HepG2 (cell line): ENCODE data around the gene SIK2. TPM values are rescaled to one million over a fixed set of nuclear protein-coding genes. Genes with fewer than 3 reads are reported as not detected.

ENCODE experiments used
- DNMT3B ChIP-seq: conservative IDR thresholded peaks from 2 replicates; pipeline ENCODE4 v1.6.1; 2016; ENCODE audit warnings: missing biosample characterization, control low read depth
- ELF3 ChIP-seq: IDR thresholded peaks from 2 replicates; pipeline ENCODE4 v1.6.1; 2016; ENCODE audit warnings: missing genetic modification reagents, missing compliant biosample characterization
- KDM1A ChIP-seq: IDR thresholded peaks from 2 replicates; pipeline ENCODE4 v1.6.1; 2016; ENCODE audit warnings: missing compliant biosample characterization
- RFXAP ChIP-seq: sonication (generic); formaldehyde crosslinking; IDR thresholded peaks from 2 replicates; pipeline ENCODE4 v1.4.0; 2020; ENCODE audit warnings: missing genetic modification reagents, borderline replicate concordance
- TAF1 ChIP-seq: sonication (generic); formaldehyde crosslinking; IDR thresholded peaks from 2 replicates; pipeline ENCODE4 v1.4.0; 2020; ENCODE audit warnings: missing genetic modification reagents
- TCF12 ChIP-seq, 2 experiments: fragments of 450-650 bp in 1 of 2; sonication (generic) in 1 of 2; formaldehyde crosslinking in 1 of 2; IDR thresholded peaks; 2 replicates each; pipeline versions ENCODE4 v1.6.1 to v1.8.0; 2017 to 2022; ENCODE audit warnings: antibody characterized with exemption in 1 of 2, mild to moderate bottlenecking in 1 of 2, missing genetic modification reagents in 1 of 2, moderate library complexity in 1 of 2
- THAP11 ChIP-seq: IDR thresholded peaks from 2 replicates; pipeline ENCODE4 v1.6.1; 2016; ENCODE audit warnings: missing biosample characterization, missing genetic modification reagents
- ZNF724P ChIP-seq: sonication (generic); formaldehyde crosslinking; IDR thresholded peaks from 2 replicates; pipeline ENCODE4 v1.8.0; 2022; ENCODE audit warnings: missing genetic modification reagents, borderline replicate concordance
- polyA plus RNA-seq, 8 experiments: library from polyadenylated mRNA; depleted of rRNA in 3 of 8; stranded (reverse) in 7 of 8; unstranded in 1 of 8; fragments of >200 nt; fragmentation: Illumina TruSeq in 4 of 8; extraction: Trizol in 4 of 8; gene quantifications; 2 replicates each; pipeline versions ENCODE4 v1.2.1 to v1.2.3, GENCODE V29; 2011 to 2016; ENCODE audit warnings: low read depth in 4 of 8, missing spikeins in 1 of 8, mixed read lengths in 1 of 8; ENCODE audit not compliant: insufficient read depth in 1 of 8
- total RNA-seq, 5 experiments: library from RNA; depleted of rRNA; stranded (reverse); fragments of >200 nt; fragmentation: Illumina TruSeq; extraction: Trizol; gene quantifications; 2 replicates each; pipeline ENCODE4 v1.2.3, GENCODE V29; 2016; ENCODE audit warnings: low read depth in 1 of 5
- TF ChIP-seq, protein P1 (sequence below): sonication (generic); formaldehyde crosslinking; IDR thresholded peaks from 2 replicates; pipeline ENCODE4 v1.4.0; 2020; ENCODE audit warnings: missing genetic modification reagents, mild to moderate bottlenecking, borderline replicate concordance
- TF ChIP-seq, protein P2 (sequence below): sonication (generic); formaldehyde crosslinking; IDR thresholded peaks from 2 replicates; pipeline ENCODE4 v1.5.0; 2020; ENCODE audit warnings: mild to moderate bottlenecking, missing genetic modification reagents
- TF ChIP-seq, protein P3 (sequence below), 2 experiments: sonication (generic) in 1 of 2; formaldehyde crosslinking in 1 of 2; IDR thresholded peaks; 2 replicates each; pipeline versions ENCODE4 v1.4.0 to v1.6.1; 2016 to 2020; ENCODE audit warnings: borderline replicate concordance in 1 of 2, low read depth in 1 of 2, mild to moderate bottlenecking in 1 of 2, missing genetic modification reagents in 1 of 2
- TF ChIP-seq, protein P4 (sequence below): sonication (generic); formaldehyde crosslinking; IDR thresholded peaks from 2 replicates; pipeline ENCODE4 v1.4.0; 2020; ENCODE audit warnings: missing genetic modification reagents
- TF ChIP-seq, protein P5 (sequence below): sonication (generic); formaldehyde crosslinking; IDR thresholded peaks from 2 replicates; pipeline ENCODE4 v1.4.0; 2020; ENCODE audit warnings: missing genetic modification reagents, mild to moderate bottlenecking, borderline replicate concordance

The SIK2 gene
- total and polyA plus RNA-seq, 2 of the 13 experiments (the other 11 are each of a cell fraction or from before 2014, with no cell fraction given), result 8.1 to 15.4 TPM

DNA sequence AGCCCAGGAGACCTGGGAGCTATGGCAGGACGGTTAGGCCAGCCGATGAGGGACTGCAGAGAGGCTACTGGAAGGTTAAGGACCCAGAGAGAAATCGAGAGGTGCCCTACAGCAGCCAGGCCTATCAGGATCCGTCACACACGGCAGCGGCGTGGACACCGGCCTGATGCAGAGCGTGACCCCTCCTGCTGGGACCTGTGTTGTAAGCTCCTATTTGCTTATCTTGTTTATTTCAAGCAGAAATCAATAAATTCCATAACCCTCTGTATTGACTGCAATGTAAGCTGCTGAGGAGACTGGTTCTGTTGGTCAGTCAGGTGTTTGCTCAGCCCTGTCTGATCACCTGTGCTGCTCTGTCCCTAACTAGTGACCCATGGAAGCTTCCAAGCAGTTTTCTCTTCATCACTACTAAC, 124.1 kb downstream of the SIK2 start (continued):
- TF ChIP-seq, protein P1, sequence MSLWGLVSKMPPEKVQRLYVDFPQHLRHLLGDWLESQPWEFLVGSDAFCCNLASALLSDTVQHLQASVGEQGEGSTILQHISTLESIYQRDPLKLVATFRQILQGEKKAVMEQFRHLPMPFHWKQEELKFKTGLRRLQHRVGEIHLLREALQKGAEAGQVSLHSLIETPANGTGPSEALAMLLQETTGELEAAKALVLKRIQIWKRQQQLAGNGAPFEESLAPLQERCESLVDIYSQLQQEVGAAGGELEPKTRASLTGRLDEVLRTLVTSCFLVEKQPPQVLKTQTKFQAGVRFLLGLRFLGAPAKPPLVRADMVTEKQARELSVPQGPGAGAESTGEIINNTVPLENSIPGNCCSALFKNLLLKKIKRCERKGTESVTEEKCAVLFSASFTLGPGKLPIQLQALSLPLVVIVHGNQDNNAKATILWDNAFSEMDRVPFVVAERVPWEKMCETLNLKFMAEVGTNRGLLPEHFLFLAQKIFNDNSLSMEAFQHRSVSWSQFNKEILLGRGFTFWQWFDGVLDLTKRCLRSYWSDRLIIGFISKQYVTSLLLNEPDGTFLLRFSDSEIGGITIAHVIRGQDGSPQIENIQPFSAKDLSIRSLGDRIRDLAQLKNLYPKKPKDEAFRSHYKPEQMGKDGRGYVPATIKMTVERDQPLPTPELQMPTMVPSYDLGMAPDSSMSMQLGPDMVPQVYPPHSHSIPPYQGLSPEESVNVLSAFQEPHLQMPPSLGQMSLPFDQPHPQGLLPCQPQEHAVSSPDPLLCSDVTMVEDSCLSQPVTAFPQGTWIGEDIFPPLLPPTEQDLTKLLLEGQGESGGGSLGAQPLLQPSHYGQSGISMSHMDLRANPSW (CRISPR knock-in tag), result peak; percentile 97; the same call in 1 of the 2 replicates
- TF ChIP-seq DNMT3B (CRISPR knock-in tag) (no peak), TAF1 (CRISPR knock-in tag) (no peak), KDM1A (CRISPR knock-in tag) (peak; percentile 57; the same call in 1 of the 2 replicates), ZNF724P (CRISPR knock-in tag) (no peak), ELF3 (CRISPR knock-in tag) (peak; percentile 17; the same call in 1 of the 2 replicates), THAP11 (CRISPR knock-in tag) (peak; percentile 61; the same call in 1 of the 2 replicates), TCF12 (IDR thresholded peaks at IDR 0.05) (no peak), TCF12 (CRISPR knock-in tag; IDR thresholded peaks at IDR 0.05) (0 out of 2 replicates have a peak, but pooled peaks have one; percentile 74), RFXAP (no peak)
- TF ChIP-seq, protein P2, sequence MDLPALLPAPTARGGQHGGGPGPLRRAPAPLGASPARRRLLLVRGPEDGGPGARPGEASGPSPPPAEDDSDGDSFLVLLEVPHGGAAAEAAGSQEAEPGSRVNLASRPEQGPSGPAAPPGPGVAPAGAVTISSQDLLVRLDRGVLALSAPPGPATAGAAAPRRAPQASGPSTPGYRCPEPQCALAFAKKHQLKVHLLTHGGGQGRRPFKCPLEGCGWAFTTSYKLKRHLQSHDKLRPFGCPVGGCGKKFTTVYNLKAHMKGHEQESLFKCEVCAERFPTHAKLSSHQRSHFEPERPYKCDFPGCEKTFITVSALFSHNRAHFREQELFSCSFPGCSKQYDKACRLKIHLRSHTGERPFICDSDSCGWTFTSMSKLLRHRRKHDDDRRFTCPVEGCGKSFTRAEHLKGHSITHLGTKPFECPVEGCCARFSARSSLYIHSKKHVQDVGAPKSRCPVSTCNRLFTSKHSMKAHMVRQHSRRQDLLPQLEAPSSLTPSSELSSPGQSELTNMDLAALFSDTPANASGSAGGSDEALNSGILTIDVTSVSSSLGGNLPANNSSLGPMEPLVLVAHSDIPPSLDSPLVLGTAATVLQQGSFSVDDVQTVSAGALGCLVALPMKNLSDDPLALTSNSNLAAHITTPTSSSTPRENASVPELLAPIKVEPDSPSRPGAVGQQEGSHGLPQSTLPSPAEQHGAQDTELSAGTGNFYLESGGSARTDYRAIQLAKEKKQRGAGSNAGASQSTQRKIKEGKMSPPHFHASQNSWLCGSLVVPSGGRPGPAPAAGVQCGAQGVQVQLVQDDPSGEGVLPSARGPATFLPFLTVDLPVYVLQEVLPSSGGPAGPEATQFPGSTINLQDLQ (CRISPR knock-in tag), result no peak
- TF ChIP-seq, protein P3, sequence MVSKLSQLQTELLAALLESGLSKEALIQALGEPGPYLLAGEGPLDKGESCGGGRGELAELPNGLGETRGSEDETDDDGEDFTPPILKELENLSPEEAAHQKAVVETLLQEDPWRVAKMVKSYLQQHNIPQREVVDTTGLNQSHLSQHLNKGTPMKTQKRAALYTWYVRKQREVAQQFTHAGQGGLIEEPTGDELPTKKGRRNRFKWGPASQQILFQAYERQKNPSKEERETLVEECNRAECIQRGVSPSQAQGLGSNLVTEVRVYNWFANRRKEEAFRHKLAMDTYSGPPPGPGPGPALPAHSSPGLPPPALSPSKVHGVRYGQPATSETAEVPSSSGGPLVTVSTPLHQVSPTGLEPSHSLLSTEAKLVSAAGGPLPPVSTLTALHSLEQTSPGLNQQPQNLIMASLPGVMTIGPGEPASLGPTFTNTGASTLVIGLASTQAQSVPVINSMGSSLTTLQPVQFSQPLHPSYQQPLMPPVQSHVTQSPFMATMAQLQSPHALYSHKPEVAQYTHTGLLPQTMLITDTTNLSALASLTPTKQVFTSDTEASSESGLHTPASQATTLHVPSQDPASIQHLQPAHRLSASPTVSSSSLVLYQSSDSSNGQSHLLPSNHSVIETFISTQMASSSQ (IDR thresholded peaks at IDR 0.05; ENCODE audit: low read depth), result peak; percentile 52; the same call in 1 of the 2 replicates
- TF ChIP-seq, protein P3 (CRISPR knock-in tag; IDR thresholded peaks at IDR 0.05; ENCODE audit: borderline replicate concordance), result no peak
- TF ChIP-seq, protein P4, sequence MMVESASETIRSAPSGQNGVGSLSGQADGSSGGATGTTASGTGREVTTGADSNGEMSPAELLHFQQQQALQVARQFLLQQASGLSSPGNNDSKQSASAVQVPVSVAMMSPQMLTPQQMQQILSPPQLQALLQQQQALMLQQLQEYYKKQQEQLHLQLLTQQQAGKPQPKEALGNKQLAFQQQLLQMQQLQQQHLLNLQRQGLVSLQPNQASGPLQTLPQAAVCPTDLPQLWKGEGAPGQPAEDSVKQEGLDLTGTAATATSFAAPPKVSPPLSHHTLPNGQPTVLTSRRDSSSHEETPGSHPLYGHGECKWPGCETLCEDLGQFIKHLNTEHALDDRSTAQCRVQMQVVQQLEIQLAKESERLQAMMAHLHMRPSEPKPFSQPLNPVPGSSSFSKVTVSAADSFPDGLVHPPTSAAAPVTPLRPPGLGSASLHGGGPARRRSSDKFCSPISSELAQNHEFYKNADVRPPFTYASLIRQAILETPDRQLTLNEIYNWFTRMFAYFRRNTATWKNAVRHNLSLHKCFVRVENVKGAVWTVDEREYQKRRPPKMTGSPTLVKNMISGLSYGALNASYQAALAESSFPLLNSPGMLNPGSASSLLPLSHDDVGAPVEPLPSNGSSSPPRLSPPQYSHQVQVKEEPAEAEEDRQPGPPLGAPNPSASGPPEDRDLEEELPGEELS (CRISPR knock-in tag), result peak; percentile 95
- TF ChIP-seq, protein P5, sequence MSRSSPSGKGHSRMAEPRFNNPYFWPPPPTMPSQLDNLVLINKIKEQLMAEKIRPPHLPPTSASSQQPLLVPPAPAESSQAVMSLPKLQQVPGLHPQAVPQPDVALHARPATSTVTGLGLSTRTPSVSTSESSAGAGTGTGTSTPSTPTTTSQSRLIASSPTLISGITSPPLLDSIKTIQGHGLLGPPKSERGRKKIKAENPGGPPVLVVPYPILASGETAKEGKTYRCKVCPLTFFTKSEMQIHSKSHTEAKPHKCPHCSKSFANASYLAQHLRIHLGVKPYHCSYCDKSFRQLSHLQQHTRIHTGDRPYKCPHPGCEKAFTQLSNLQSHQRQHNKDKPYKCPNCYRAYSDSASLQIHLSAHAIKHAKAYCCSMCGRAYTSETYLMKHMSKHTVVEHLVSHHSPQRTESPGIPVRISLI (CRISPR knock-in tag), result no peak
